Liver (tissue), 3 donors: Measurements from ENCODE around the gene CCDC33.

Experiments
- CTCF ChIP-seq: fragments of 150-350 bp; IDR thresholded peaks from 2 replicates; pipeline ENCODE4 v1.5.1; 2017; ENCODE audit warnings: improper control_type of control experiment, low read depth, low read length; ENCODE audit not compliant: missing input control
- FOXA1 ChIP-seq: IDR thresholded peaks from 2 replicates; pipeline ENCODE4 v1.6.1; 2016; ENCODE audit warnings: antibody characterized with exemption
- GABPA ChIP-seq, 2 donors: IDR thresholded peaks in 1 of 2; conservative IDR thresholded peaks in 1 of 2; 2 replicates each; pipeline ENCODE4 v1.6.1; 2016; ENCODE audit warnings: antibody characterized with exemption in 2 of 2, mild to moderate bottlenecking in 1 of 2, moderate library complexity in 1 of 2
- HNF4G ChIP-seq: IDR thresholded peaks from 2 replicates; pipeline ENCODE4 v1.6.1; 2016; ENCODE audit warnings: antibody characterized with exemption
- MAX ChIP-seq: IDR thresholded peaks from 2 replicates; pipeline ENCODE4 v1.6.1; 2016; ENCODE audit warnings: antibody characterized with exemption
- RAD21 ChIP-seq, 2 donors: IDR thresholded peaks; 2 replicates each; pipeline ENCODE4 v1.6.1; 2016; ENCODE audit warnings: antibody characterized with exemption in 2 of 2, mild to moderate bottlenecking in 2 of 2
- REST ChIP-seq: IDR thresholded peaks from 2 replicates; pipeline ENCODE4 v1.6.1; 2016; ENCODE audit warnings: antibody characterized with exemption, mild to moderate bottlenecking
- TAF1 ChIP-seq: conservative IDR thresholded peaks from 2 replicates; pipeline ENCODE4 v1.6.1; 2016; ENCODE audit warnings: antibody characterized with exemption, mild to moderate bottlenecking
- YY1 ChIP-seq: IDR thresholded peaks from 2 replicates; pipeline ENCODE4 v1.6.1; 2016; ENCODE audit warnings: antibody characterized with exemption, mild to moderate bottlenecking
- ZBTB33 ChIP-seq: IDR thresholded peaks from 2 replicates; pipeline ENCODE4 v1.6.1; 2016; ENCODE audit warnings: antibody characterized with exemption
- donor health status: healthy.
- donor health status: healthy.

- TF ChIP-seq CTCF (no peak), RAD21 (IDR thresholded peaks at IDR 0.05) (no peak), MAX (no peak), YY1 (no peak), FOXA1 (no peak), HNF4G (no peak), GABPA (IDR thresholded peaks at IDR 0.05 in 1 of 2, conservative IDR thresholded peaks at IDR 0.05 in 1 of 2) (no peak), REST (no peak), TAF1 (no peak), ZBTB33 (no peak)
Observed at GRCh38 chr15:74257105-74257504, 21.0 kb downstream of the CCDC33 start.
